ENCODE measurements around the gene CHCHD6.

CHCHD6 gene

GRCh38 chr3:126870608-126871210, 166.7 kb downstream of the CHCHD6 start:
- Histone ChIP-seq H3K9ac (ENCODE audit: low read depth, low read length) (no peak overlapping the region), H3K4me3 (ENCODE audit: low read depth, low read length) (no peak overlapping the region), H3K27ac (ENCODE audit: low read depth, low read length) (no peak overlapping the region), H3K9me3 (ENCODE audit: control insufficient read depth, insufficient read depth, low read length) (no peaks in the 10 kb centered on the region), H3K27me3 (ENCODE audit: control insufficient read depth, insufficient read depth, low read length) (no peaks in the 10 kb centered on the region), H3K36me3 (ENCODE audit: control insufficient read depth, insufficient read depth, low read length) (no peaks in the 10 kb centered on the region), H3K4me1 (ENCODE audit: control insufficient read depth, insufficient read depth, low read length) (no peaks in the 10 kb centered on the region)

DNA sequence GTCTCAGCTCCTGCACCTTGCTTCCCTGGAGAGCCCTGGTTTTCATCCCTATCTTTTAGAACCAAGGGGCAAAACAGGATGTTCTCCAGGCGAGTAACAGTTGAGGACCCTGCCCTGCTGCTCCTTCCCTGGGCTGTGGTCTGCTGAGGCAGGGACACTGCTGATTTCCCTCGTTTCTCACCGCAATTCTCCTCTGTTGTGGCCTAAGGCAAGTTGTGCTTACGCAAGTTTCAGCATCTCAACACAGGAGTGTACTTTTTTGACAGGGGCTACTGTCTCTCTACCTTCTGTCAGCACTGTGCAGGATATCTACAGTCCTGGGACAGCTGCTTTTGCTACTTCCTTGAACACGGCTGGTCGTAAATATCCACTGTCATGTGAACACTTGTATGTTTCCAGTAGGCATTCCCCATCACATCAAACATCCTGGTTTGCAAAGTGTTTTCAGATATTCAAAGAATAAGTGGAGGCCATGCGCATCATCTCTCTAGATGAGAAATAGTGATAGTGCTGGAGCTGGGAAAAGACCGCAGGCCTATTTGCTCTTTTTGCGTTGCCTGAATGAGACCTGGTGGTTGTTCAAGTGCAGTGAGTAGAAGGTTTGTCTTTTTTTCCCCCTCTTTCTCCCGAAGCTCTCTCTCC, 168.8 kb downstream of the CHCHD6 start:
- no peaks in the 10 kb centered on the region for H3K9me3 ChIP-seq (ENCODE audit: control insufficient read depth, insufficient read depth, low read length)
- no peaks in the 10 kb centered on the region for H3K27me3 ChIP-seq (ENCODE audit: control insufficient read depth, insufficient read depth, low read length)
- H3K9ac ChIP-seq (ENCODE audit: low read depth, low read length), result no peak overlapping the region
- no peaks in the 10 kb centered on the region for H3K36me3 ChIP-seq (ENCODE audit: control insufficient read depth, insufficient read depth, low read length)
- H3K4me3 ChIP-seq (ENCODE audit: low read depth, low read length), result no peak overlapping the region
- H3K27ac ChIP-seq (ENCODE audit: low read depth, low read length), result no peak overlapping the region
- no peaks in the 10 kb centered on the region for H3K4me1 ChIP-seq (ENCODE audit: control insufficient read depth, insufficient read depth, low read length)

GRCh38 chr3:126873416-126873815, 169.4 kb downstream of the CHCHD6 start:
- H3K27me3 ChIP-seq (ENCODE audit: control insufficient read depth, insufficient read depth, low read length), result no peaks in the 10 kb centered on the region
- H3K4me1 ChIP-seq (ENCODE audit: control insufficient read depth, insufficient read depth, low read length), result no peaks in the 10 kb centered on the region
- no peak overlapping the region for H3K27ac ChIP-seq (ENCODE audit: low read depth, low read length)
- no peaks in the 10 kb centered on the region for H3K36me3 ChIP-seq (ENCODE audit: control insufficient read depth, insufficient read depth, low read length)
- H3K4me3 ChIP-seq (ENCODE audit: low read depth, low read length), result no peak overlapping the region
- H3K9me3 ChIP-seq (ENCODE audit: control insufficient read depth, insufficient read depth, low read length), result no peaks in the 10 kb centered on the region
- H3K9ac ChIP-seq (ENCODE audit: low read depth, low read length), result no peak overlapping the region

DNA sequence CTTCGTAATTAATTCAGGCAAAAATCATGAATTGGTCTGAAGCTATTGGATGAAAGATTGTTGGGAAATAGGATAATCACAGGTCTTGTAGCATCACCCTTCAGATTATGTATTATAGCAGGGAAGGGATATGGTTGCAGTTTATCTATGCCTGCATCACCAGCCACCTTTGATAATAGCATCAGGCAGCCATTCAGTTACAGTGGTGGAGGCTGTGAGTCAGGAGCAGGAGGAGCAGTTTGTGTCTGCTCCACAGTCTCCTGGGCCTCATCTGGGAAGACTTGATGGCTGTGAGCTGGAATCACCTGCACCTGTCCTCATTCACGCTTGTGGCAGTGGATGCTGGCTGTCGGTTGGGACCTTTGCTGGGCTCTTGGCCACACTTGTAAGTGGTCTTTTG, 174.6 kb downstream of the CHCHD6 start:
- no peaks in the 10 kb centered on the region for H3K27me3 ChIP-seq (ENCODE audit: control insufficient read depth, insufficient read depth, low read length)
- no peak overlapping the region for H3K9ac ChIP-seq (ENCODE audit: low read depth, low read length)
- no peak overlapping the region for H3K4me3 ChIP-seq (ENCODE audit: low read depth, low read length)
- H3K27ac ChIP-seq (ENCODE audit: low read depth, low read length), result no peak overlapping the region
- no peaks in the 10 kb centered on the region for H3K36me3 ChIP-seq (ENCODE audit: control insufficient read depth, insufficient read depth, low read length)
- no peaks in the 10 kb centered on the region for H3K4me1 ChIP-seq (ENCODE audit: control insufficient read depth, insufficient read depth, low read length)
- H3K9me3 ChIP-seq (ENCODE audit: control insufficient read depth, insufficient read depth, low read length), result no peaks in the 10 kb centered on the region

DNA sequence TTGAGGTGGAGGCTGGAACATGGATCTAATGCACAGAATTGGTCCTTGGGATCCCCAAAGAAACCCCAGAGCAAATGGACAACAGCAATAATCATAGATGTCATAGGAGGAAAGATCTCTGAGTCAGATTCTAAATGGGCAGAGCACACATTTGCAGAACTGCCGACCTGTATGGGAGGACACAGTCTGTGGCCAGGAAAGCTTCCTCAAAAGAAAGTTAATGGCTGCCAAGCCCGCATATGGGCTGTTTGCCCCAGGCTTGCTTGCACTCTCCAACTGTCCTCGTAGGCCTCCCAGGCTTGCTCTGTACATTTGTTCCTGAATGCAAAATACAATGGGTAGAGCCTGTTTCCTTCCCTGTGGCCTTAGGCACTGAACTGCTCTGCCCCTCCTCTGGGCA, 176.9 kb downstream of the CHCHD6 start:
- Histone ChIP-seq H3K27ac (ENCODE audit: low read depth, low read length) (no peak overlapping the region), H3K9ac (ENCODE audit: low read depth, low read length) (no peak overlapping the region), H3K27me3 (ENCODE audit: control insufficient read depth, insufficient read depth, low read length) (no peaks in the 10 kb centered on the region), H3K4me3 (ENCODE audit: low read depth, low read length) (no peak overlapping the region), H3K4me1 (ENCODE audit: control insufficient read depth, insufficient read depth, low read length) (no peaks in the 10 kb centered on the region), H3K9me3 (ENCODE audit: control insufficient read depth, insufficient read depth, low read length) (no peaks in the 10 kb centered on the region), H3K36me3 (ENCODE audit: control insufficient read depth, insufficient read depth, low read length) (no peaks in the 10 kb centered on the region)

GRCh38 chr3:126881861-126882260, 177.8 kb downstream of the CHCHD6 start:
- Histone ChIP-seq H3K36me3 (ENCODE audit: control insufficient read depth, insufficient read depth, low read length) (no peaks in the 10 kb centered on the region), H3K4me3 (ENCODE audit: low read depth, low read length) (no peak overlapping the region), H3K27ac (ENCODE audit: low read depth, low read length) (no peak overlapping the region), H3K9ac (ENCODE audit: low read depth, low read length) (no peak overlapping the region), H3K4me1 (ENCODE audit: control insufficient read depth, insufficient read depth, low read length) (no peaks in the 10 kb centered on the region), H3K9me3 (ENCODE audit: control insufficient read depth, insufficient read depth, low read length) (no peaks in the 10 kb centered on the region), H3K27me3 (ENCODE audit: control insufficient read depth, insufficient read depth, low read length) (no peaks in the 10 kb centered on the region)

GRCh38 chr3:126883241-126883640, 179.2 kb downstream of the CHCHD6 start:
- Histone ChIP-seq H3K4me1 (ENCODE audit: control insufficient read depth, insufficient read depth, low read length) (no peaks in the 10 kb centered on the region), H3K27me3 (ENCODE audit: control insufficient read depth, insufficient read depth, low read length) (no peaks in the 10 kb centered on the region), H3K36me3 (ENCODE audit: control insufficient read depth, insufficient read depth, low read length) (no peaks in the 10 kb centered on the region), H3K9me3 (ENCODE audit: control insufficient read depth, insufficient read depth, low read length) (no peaks in the 10 kb centered on the region), H3K27ac (ENCODE audit: low read depth, low read length) (no peak overlapping the region), H3K4me3 (ENCODE audit: low read depth, low read length) (no peak overlapping the region), H3K9ac (ENCODE audit: low read depth, low read length) (no peak overlapping the region)

DNA sequence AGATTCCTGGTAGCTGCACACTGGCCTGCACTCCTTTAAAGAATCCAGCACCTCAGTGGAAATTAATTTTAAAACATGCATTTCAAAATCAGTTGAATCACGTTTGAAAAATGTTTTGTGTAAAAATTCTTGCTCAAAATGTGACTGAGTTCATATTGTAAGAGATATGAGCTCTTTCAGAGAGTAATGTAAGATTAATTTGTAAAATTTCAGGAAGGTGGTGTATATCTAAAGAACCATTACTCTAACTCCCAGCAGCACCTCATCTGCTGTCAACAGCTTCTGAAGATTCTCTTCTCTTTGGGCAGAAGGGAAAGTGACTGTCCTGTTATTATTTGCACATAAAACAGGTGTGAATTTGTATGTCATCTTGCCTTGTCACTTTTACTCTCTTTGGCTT, 181.4 kb downstream of the CHCHD6 start:
- Histone ChIP-seq H3K36me3 (ENCODE audit: control insufficient read depth, insufficient read depth, low read length) (no peaks in the 10 kb centered on the region), H3K9me3 (ENCODE audit: control insufficient read depth, insufficient read depth, low read length) (no peaks in the 10 kb centered on the region), H3K27ac (ENCODE audit: low read depth, low read length) (no peak overlapping the region), H3K4me3 (ENCODE audit: low read depth, low read length) (no peak overlapping the region), H3K9ac (ENCODE audit: low read depth, low read length) (no peak overlapping the region), H3K4me1 (ENCODE audit: control insufficient read depth, insufficient read depth, low read length) (no peaks in the 10 kb centered on the region), H3K27me3 (ENCODE audit: control insufficient read depth, insufficient read depth, low read length) (no peaks in the 10 kb centered on the region)

- H3K4me1 ChIP-seq (ENCODE audit: control insufficient read depth, insufficient read depth, low read length), result no peaks in the 10 kb centered on the region
- H3K27me3 ChIP-seq (ENCODE audit: control insufficient read depth, insufficient read depth, low read length), result no peaks in the 10 kb centered on the region
- no peak overlapping the region for H3K27ac ChIP-seq (ENCODE audit: low read depth, low read length)
- H3K4me3 ChIP-seq (ENCODE audit: low read depth, low read length), result no peak overlapping the region
- no peak overlapping the region for H3K9ac ChIP-seq (ENCODE audit: low read depth, low read length)
- no peaks in the 10 kb centered on the region for H3K9me3 ChIP-seq (ENCODE audit: control insufficient read depth, insufficient read depth, low read length)
- H3K36me3 ChIP-seq (ENCODE audit: control insufficient read depth, insufficient read depth, low read length), result no peaks in the 10 kb centered on the region
These were observed 182.2 kb downstream of the CHCHD6 start for GRCh38 chr3:126886217-126886616.

DNA sequence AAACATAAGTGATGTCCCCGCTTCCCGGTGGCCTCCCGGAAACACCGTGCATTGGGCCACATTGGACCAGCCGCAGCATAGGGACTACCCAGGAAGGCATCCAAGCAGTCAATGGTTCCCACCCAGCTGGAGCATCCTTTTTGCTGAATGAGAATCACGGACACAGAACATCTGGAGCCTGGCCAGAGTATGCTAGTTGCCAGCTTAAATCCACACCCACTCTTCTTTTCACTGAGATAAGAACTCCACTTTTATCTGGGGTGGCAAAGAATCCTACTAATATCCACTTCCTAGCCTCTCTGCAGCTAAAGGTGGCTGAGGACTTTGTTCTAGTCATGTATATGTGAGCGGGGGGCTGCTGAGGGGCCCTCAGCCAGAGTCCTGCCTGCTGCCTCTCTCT, 183.6 kb downstream of the CHCHD6 start:
- no peaks in the 10 kb centered on the region for H3K36me3 ChIP-seq (ENCODE audit: control insufficient read depth, insufficient read depth, low read length)

DNA sequence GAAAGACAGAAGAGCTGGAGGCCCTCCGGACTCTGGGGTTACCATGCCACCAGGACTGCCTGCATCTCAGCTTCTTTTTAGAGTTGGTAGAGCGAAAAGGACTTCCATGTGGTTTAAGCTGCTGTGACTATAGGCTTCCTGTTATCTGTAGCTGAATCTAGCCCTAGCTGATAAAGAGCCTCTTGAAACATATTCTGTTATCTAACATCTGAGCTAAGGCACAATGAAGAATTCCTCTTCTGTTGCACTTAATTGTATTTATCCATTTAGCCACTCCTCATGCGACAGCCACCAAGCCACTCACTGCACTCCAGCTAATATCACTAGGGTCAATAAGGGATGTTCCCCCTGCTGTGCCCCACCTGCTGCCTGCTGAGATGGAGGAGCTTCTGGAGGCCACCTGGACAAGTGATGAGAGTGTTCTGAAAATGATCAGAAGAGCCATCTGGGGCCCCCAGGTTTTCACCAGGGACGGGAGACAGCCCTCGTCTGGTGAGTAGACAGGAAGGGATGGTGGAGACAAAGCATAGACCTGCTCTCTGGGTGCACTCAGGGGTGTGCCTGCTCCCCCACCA, 184.2 kb downstream of the CHCHD6 start:
- Histone ChIP-seq H3K4me1 (ENCODE audit: control insufficient read depth, insufficient read depth, low read length) (no peaks in the 10 kb centered on the region), H3K4me3 (ENCODE audit: low read depth, low read length) (no peak overlapping the region), H3K9me3 (ENCODE audit: control insufficient read depth, insufficient read depth, low read length) (no peaks in the 10 kb centered on the region), H3K9ac (ENCODE audit: low read depth, low read length) (no peak overlapping the region), H3K27ac (ENCODE audit: low read depth, low read length) (no peak overlapping the region), H3K36me3 (ENCODE audit: control insufficient read depth, insufficient read depth, low read length) (no peaks in the 10 kb centered on the region), H3K27me3 (ENCODE audit: control insufficient read depth, insufficient read depth, low read length) (no peaks in the 10 kb centered on the region)

More for the DNA sequence above, 183.6 kb downstream of the CHCHD6 start:
- H3K9me3 ChIP-seq (ENCODE audit: control insufficient read depth, insufficient read depth, low read length), result no peaks in the 10 kb centered on the region
- H3K4me3 ChIP-seq (ENCODE audit: low read depth, low read length), result no peak overlapping the region
- H3K9ac ChIP-seq (ENCODE audit: low read depth, low read length), result no peak overlapping the region
- H3K27me3 ChIP-seq (ENCODE audit: control insufficient read depth, insufficient read depth, low read length), result no peaks in the 10 kb centered on the region
- H3K4me1 ChIP-seq (ENCODE audit: control insufficient read depth, insufficient read depth, low read length), result no peaks in the 10 kb centered on the region
- no peak overlapping the region for H3K27ac ChIP-seq (ENCODE audit: low read depth, low read length)

Data from HUES48 (cell line).